RPMI8226 (cell line): ENCODE measurements around the gene SBK2.

Experiments used
- DNase-seq: peaks from one replicate; pipeline ENCODE4 v3.0.0-alpha.2; 2015

SBK2 gene

DNA sequence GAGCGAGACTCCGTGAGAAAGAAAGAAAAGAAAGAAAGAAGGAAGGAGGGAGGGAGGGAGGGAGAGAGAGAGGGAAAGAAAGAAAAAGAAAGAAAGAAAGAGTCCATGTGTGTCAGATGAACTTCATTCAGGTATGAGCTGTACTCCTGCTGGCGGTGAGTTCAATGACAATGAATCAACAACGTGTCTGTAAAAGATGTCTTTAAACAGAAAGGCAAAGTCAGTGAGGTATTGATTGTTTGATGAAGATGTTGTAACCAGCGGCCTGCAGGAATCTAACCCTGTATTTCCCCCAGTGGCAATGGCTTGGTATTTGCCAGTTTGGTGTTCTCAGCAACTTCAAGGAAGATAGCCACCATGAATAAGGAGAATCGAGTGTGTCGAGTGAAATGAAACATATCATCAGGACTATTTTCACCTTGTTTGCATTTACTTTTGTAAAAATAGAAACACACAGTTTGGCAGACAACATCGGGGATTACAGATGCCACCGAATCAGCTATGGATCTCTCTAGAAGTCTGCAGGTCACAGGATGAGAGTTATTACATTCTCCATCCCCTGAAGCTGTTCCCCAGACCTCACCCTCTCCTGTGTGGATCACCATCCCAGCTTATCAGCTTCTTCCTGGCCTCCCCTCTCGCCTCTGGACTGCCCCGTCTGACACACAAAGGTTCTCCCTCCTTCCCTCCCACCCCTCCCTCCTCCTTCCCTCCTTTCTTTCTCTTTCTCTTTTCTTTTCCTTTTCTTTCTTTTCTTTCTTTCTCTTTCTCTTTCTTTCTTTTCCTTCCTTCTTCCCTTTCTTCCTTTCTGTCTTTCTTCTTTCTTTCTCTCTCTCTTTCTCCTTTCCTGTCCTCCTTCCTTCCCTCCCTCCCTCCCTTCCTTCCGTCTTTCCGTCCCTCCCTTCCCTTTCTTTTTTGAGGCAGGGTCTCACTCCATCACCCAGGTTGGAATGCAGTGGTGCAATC is 16.6 kb upstream of the SBK2 start:
- DNase-seq: peak; percentile 32

DNA sequence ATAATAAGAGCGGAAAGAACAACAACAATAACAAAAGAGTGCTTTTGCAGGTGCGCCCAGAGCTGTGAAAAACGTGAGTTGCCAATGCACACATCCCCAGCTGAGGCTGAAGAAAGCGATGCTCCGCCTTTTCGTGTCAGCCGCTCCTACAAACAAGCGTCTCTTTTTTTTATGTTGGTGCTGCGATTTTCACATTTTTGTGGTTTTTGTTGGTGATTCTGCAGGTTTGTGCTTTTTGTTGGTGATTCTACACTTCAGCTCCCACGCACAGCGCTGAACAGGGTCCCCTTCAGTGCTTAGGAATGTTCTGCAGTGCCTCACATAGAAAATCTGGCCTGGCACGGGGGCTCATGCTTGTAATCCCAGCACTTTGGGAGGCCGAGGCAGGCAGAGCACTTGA is 15.7 kb upstream of the SBK2 start:
- DNase-seq: peak; percentile 88

GRCh38 chr19:55552206-55552605 is 15.3 kb upstream of the SBK2 start:
- peak; percentile 35 for DNase-seq

DNA sequence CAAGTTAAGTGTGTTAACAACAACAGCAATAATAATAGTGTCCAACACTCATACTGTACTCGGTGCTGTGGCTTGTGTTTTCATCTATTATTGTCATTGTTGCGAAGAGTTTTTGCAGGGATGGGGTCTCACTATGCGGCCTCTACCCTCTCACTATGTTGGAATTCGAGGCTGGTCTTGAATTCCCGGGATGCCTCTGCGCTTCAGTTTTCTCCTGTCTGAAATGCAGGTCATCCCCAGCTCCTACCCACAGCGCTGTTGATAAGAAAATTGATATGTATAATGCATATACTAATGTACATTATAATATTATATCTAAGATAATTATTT is 13.4 kb upstream of the SBK2 start:
- no peak for DNase-seq

- DNase-seq: peak; percentile 65
These were observed 12.8 kb upstream of the SBK2 start for GRCh38 chr19:55549500-55550320.

- DNase-seq: no peak
These were observed 10.1 kb upstream of the SBK2 start for GRCh38 chr19:55546822-55547614.

GRCh38 chr19:55546011-55546410 is 9.1 kb upstream of the SBK2 start:
- no peak for DNase-seq

DNA sequence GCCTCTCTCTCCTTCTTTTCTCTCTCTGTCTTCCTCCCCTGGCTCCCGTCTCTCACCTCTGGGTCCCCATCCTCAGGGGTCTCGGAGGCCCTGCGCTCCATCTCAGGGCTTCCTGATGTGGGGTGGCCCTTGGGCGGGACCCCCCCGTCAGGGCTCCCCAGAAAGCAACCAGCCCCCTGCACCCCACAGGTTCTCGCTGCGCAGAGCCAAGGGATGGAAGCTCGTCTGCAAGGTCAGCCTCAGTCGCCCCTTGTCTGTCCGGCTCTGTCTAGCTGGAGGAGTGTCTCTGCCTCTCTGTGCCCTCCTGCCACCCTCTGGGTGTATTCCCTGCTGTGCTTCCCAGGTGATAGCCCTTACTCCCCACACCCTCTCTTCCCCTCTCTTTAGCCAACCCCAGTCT is 8.5 kb upstream of the SBK2 start, which contains the start of gene SBK3:
SBK3 (minus strand) TSS at position 101 of the 400 bp plus-strand sequence; CDS start at position 101, 0 bp downstream.
- DNase-seq: no peak

- DNase-seq: no peak
These were observed 8.0 kb upstream of the SBK2 start for GRCh38 chr19:55544776-55545439.

DNA sequence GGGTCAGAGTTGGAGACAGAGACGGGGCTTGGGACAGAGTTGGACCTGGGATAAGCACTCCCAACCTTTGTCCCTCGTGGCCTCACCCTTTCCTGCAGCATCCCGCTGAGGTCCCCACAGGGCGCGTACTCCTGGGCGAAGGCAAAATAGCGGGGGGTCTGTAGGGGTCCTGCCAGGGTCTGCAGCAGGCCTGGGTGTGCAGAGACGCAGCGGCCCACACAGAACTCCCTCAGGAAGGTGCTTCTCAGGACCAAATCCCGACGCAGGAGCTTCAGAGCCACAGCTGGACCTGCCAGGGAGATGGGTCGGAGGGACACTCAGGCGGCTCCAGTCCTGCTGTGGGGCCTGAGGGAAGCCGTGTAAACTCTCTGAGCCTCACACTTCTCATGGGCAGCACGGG is 7.1 kb upstream of the SBK2 start:
- DNase-seq: no peak

- DNase-seq: no peak
These were observed 6.6 kb upstream of the SBK2 start for GRCh38 chr19:55543567-55543966.

DNA sequence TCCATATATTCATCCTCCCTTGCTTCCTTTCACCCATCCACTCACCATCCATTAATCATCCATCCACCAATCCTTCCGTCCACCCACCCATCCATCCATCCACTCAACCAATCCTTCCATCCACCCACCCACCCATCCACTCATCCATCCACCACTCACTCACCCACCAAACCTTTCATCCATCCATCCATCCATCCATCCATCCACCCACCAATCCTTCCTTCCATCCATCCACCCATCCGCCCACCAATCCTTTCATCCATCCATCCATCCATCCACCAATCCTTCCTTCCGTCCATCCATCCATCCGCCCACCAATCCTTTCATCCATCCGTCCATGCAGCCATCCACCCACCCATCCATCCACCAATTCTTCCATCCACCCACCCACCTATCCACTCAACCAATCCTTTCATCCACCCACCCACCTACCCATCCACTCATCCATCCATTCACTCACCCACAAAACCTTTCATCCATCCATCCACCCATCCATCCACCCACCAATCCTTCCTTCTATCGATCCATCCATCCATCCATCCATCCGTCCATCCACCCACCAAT is 5.4 kb upstream of the SBK2 start:
- DNase-seq: no peak

DNA sequence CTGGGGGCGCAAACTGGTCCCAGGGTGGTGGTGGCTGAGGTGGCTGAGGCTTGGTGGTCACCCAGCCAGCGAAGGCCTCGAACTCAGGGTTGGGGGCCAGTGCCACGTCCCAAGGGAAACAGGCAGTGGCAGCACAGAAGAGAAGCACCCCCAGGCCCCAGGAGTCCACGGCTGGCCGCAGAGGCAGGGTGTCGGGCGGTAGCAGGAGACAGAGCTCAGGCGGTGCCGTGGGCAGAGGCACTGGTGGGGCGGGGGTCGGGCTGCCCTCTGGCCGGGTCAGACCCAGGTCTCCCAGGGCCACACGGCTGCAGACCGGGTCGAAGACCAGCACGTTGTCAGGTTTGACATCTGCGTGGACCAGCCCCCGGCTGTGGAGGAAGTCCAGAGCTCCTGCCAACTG is 4.2 kb upstream of the SBK2 start:
- no peak for DNase-seq

DNA sequence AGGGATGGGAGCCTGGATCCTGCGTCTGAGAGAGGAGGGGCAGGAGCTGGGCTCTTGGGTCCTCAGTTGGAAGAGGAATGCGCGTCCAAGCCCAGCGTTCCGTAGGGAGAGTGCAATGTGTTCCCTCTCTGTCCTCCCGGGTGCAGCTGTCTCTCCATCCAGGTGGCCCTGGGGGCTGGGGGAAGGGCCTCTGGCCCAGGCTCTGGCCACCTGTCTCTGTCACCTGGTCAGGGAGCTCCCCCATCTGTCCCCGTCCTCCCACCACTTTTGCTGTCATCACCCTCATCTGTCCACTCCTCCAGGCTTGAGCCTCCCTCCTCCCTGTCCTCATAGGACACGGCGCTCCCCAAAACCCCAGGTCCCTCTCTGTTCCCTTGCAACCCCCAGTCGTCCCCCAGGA is 3.7 kb upstream of the SBK2 start:
- no peak for DNase-seq

DNA sequence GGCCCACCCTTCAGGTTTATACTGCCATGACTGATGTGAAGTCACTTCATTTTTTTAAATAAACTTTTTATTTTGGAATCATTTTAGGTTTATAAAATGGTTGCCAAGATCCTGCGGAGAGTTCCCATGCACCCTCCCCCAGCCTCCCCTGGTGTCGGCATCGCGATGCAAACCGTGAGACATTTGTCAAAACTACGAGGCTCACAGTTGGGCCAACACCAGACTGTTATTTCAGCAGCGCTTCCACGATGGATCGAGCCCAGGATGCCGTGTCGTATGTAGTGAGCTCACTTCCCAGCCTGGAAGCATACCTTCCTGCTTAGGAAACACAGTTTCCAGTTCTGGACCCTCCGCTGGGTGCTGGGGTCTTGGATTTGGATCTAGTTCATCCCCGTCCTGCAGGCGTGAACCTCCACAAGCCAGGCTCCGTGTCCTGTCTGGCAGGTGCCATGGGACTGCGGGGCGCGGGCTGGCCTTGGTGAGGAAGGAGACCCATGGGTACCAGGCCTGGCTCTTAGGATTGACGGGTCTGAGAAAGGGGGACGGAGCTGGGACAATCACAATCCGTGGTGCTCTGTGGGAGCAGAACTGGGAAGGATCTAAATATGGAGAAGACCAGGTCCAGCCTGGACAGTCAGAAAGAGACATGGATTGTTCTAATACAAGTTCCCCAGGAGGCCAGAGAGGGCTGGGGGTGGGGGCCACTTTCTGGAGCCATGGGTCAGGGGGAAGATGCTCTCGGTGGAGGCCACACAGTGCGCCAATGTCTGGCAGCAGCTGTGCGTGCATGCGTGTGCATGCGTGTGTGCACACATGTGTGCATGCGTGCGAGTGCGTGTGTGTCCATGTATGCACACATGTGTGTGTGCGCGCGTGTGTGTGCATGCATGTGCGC is 2.4 kb upstream of the SBK2 start:
- no peak for DNase-seq

GRCh38 chr19:55538132-55538531 is 1.2 kb upstream of the SBK2 start:
- DNase-seq: no peak

- DNase-seq: no peak
These were observed 793 bp upstream of the SBK2 start for GRCh38 chr19:55537741-55538111.

- no peak for DNase-seq
These were observed 567 bp downstream of the SBK2 start for GRCh38 chr19:55536366-55536765.

- no peak for DNase-seq
These were observed 975 bp downstream of the SBK2 start for GRCh38 chr19:55535965-55536350.

DNA sequence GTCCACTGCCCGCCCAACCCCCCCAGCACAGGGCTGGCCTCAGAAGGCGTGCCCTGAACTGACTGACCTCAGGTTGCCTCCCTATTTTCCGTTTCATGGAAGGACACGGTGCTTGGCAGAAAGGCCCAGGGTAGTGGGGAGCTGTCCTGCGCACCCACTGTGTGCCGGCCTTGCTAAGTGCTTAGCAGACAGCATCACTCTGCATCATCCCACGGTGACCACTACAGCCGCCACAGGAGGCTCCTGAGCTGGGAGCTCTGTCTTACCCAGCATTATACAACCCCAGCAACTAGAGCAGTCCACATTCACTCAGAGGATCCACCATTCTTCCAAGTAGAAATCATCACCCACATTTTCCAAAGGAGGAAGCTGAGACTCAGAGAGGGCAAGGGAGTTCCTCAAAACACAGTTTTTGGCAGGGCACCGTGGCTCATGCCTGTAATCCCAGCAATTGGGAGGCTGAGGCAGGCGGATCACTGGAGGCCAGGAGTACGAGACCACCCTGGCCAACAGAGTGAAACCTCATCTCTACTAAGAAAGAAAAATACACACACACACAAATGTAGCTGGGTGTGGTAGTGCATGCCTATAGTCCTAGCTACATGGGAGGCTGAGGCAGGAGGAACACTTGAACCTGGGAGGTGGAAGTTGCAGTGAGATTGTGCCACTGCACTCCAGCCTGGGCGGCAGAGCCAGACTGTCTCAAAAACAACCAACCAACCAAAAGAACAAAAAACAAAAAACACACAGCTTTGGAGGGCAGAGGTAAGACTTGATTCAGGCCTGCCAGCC is 1.6 kb downstream of the SBK2 start:
- DNase-seq: no peak
